C4-2B (cell line): Measurements from ENCODE around the gene SHISAL2A.

ENCODE experiments used
- ZFX ChIP-seq: fragments of 450-650 bp; IDR thresholded peaks from 2 replicates; pipeline ENCODE4 v1.6.1; 2017
- TF ChIP-seq, protein P1 (sequence below): fragments of 450-650 bp; conservative IDR thresholded peaks from 2 replicates; pipeline ENCODE4 v1.5.1; 2017; ENCODE audit warnings: mild to moderate bottlenecking

DNA sequence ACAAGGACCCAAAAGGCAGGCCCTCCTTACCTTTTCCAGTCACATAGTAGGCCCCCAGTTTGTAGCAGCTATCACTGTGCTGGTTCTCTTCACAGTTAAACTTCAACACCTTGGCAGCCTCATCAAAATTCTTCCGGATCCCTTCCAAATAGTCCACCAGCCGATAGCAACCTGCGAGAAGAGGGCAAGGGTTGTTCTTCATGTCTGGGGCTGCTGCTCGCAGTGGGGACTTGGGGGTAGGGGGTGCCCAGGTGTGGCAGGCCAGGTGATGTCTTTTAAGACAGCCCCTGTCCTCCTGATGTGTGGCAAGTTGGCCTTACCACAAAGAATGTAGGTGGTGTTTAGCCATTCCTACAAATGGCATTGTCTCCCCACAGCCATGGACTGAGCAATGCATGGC, 59.7 kb downstream of the SHISAL2A start:
- TF ChIP-seq, protein P1, sequence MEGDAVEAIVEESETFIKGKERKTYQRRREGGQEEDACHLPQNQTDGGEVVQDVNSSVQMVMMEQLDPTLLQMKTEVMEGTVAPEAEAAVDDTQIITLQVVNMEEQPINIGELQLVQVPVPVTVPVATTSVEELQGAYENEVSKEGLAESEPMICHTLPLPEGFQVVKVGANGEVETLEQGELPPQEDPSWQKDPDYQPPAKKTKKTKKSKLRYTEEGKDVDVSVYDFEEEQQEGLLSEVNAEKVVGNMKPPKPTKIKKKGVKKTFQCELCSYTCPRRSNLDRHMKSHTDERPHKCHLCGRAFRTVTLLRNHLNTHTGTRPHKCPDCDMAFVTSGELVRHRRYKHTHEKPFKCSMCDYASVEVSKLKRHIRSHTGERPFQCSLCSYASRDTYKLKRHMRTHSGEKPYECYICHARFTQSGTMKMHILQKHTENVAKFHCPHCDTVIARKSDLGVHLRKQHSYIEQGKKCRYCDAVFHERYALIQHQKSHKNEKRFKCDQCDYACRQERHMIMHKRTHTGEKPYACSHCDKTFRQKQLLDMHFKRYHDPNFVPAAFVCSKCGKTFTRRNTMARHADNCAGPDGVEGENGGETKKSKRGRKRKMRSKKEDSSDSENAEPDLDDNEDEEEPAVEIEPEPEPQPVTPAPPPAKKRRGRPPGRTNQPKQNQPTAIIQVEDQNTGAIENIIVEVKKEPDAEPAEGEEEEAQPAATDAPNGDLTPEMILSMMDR = no peak
- no peak for TF ChIP-seq ZFX
